Natural killer cell (primary cell): ENCODE results near the gene ARMC3. TPM values are rescaled to one million over a fixed set of nuclear protein-coding genes. Genes with fewer than 3 reads are reported as not detected.

Source experiments
- ATAC-seq, 3 donors: fragments of 150-1000 bp in 2 of 3; fragments of 200-7000 bp in 1 of 3; cut with Tn5 transposase; 1 replicate in 1 of 3; 2 replicates in 2 of 3; pipeline ENCODE4 v1.10.0; 2021; ENCODE audit warnings: mild to moderate bottlenecking in 2 of 3, moderate library complexity in 2 of 3
- DNase-seq, 2 donors: peaks; one replicate each; pipeline versions ENCODE4 v3.0.0 to v3.0.0-alpha.2; 2013 to 2021; ENCODE audit warnings: mixed read lengths in 1 of 2
- H3K27ac ChIP-seq: one replicate; pipeline ENCODE4 v1.5.1; 2013; ENCODE audit warnings: mild to moderate bottlenecking, low read length
- H3K27me3 ChIP-seq: one replicate; pipeline ENCODE4 v1.6.1; 2013; ENCODE audit warnings: low read length; ENCODE audit not compliant: control insufficient read depth, insufficient read depth
- H3K36me3 ChIP-seq: one replicate; pipeline ENCODE4 v1.6.1; 2013; ENCODE audit warnings: low read length; ENCODE audit not compliant: control insufficient read depth, insufficient read depth
- H3K4me1 ChIP-seq: one replicate; pipeline ENCODE4 v1.6.1; 2013; ENCODE audit warnings: low read length; ENCODE audit not compliant: control insufficient read depth, insufficient read depth
- H3K4me3 ChIP-seq: one replicate; pipeline ENCODE4 v1.5.1; 2013; ENCODE audit warnings: low read length
- H3K9me3 ChIP-seq: one replicate; pipeline ENCODE4 v1.6.1; 2013; ENCODE audit warnings: low read length; ENCODE audit not compliant: control insufficient read depth, insufficient read depth
- H3K27ac Mint-ChIP-seq, 2 donors: one replicate each; pipeline ENCODE4 v1.8.0; 2022; ENCODE audit warnings: mild to moderate bottlenecking in 2 of 2, mixed read lengths in 2 of 2, moderate library complexity in 1 of 2
- H3K27me3 Mint-ChIP-seq, 2 donors: one replicate each; pipeline ENCODE4 v1.8.0; 2022; ENCODE audit warnings: low read depth in 2 of 2, mixed read lengths in 2 of 2
- H3K36me3 Mint-ChIP-seq: one replicate; pipeline ENCODE4 v1.8.0; 2022; ENCODE audit warnings: mixed read lengths
- H3K4me1 Mint-ChIP-seq, 2 donors: one replicate each; pipeline ENCODE4 v1.8.0; 2022; ENCODE audit warnings: mixed read lengths in 2 of 2
- H3K4me3 Mint-ChIP-seq: one replicate; pipeline ENCODE4 v1.8.0; 2022; ENCODE audit warnings: mild to moderate bottlenecking, moderate library complexity, mixed read lengths
- H3K9me3 Mint-ChIP-seq, 2 donors: one replicate each; pipeline ENCODE4 v1.8.0; 2022; ENCODE audit warnings: mixed read lengths in 2 of 2
- CTCF ChIP-seq: fragments of 200-600 bp; IDR thresholded peaks from one replicate; pipeline ENCODE4 v1.8.0; 2022; ENCODE audit warnings: antibody characterized with exemption
- WGBS: methylation state at CpG from one replicate; pipeline ENCODE4 v1.1.7; 2013; ENCODE audit warnings: missing lambda C conversion rate; ENCODE audit not compliant: insufficient coverage; 5-methylcytosine and 5-hydroxymethylcytosine counted together
- intact Hi-C: fragments of 100-400 bp; cut with micrococcal nuclease; formaldehyde crosslinking; loops from one replicate; pipeline ENCODE4 v1.14.2; 2022
- total RNA-seq, 4 donors: library from RNA; stranded (reverse); fragments of 120-200 nt in 1 of 4; gene quantifications; one replicate each; pipeline versions ENCODE4 v1.2.3 to v1.2.4, GENCODE V29; 2013 to 2022

ARMC3 gene
- total RNA-seq, 3 donors from 2014 or later (not counting 1 experiment from before 2014, with no cell fraction given) = 0.65 to 0.68 TPM; not detected in 1

DNA sequence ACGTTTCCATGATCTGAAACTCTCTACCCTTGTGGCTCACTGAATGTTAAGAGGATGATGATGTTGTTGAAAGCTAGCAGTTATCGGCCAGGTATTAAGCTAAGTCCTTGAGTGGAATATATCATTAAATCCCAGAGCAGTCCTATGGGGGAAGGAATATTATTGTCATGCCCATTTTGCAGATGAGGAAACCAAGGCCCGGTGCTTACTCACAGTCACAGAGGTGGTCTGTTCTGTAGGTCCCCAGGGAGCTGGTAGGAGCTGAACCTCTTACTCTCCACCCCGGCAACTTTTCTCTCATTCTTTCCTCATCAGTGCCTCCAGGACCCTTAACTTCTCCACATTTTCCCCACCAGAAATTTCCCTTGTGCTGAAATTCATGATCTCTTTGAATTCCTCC lies 62.6 kb downstream of the ARMC3 start:
- intact Hi-C loops = no loop called here
- WGBS = 93% methylated on average over 3 of the region's 4 CpGs
- H3K27ac Mint-ChIP-seq = no peak overlapping the region

GRCh38 chr10:22992075-22992474 lies 64.2 kb downstream of the ARMC3 start:
- no peaks in the 10 kb centered on the region for H3K4me1 ChIP-seq
- no peak for TF ChIP-seq CTCF
- no peaks in the 10 kb centered on the region for H3K9me3 ChIP-seq
- H3K36me3 ChIP-seq = no peaks in the 10 kb centered on the region
- no peak overlapping the region for H3K4me3 ChIP-seq
- Mint-ChIP-seq H3K27ac (no peak overlapping the region), H3K4me1 (peaks cover 4 to 6% of the 10 kb centered on the region in 2 donors), H3K9me3 (no peaks in the 10 kb centered on the region), H3K4me3 (no peak overlapping the region), H3K36me3 (no peaks in the 10 kb centered on the region), H3K27me3 (peaks cover 36 to 44% of the 10 kb centered on the region in 2 donors)
- ATAC-seq (no peak), DNase-seq (peak in 1 of 2 donors; percentile 49)
- peaks cover 10% of the 10 kb centered on the region for H3K27me3 ChIP-seq
- intact Hi-C loops = no loop called here
- H3K27ac ChIP-seq = no peak overlapping the region
- WGBS = 75% methylated on average over 4 of the region's 5 CpGs

More for the DNA sequence above, 62.6 kb downstream of the ARMC3 start:
- TF ChIP-seq CTCF = no peak
- H3K9me3 ChIP-seq = no peaks in the 10 kb centered on the region
- DNase-seq = no peak
- H3K36me3 Mint-ChIP-seq = no peaks in the 10 kb centered on the region
- no peaks in the 10 kb centered on the region for H3K9me3 Mint-ChIP-seq
- H3K27ac ChIP-seq = no peak overlapping the region
- no peaks in the 10 kb centered on the region for H3K36me3 ChIP-seq
- no peak overlapping the region for H3K4me3 ChIP-seq
- no peak overlapping the region for H3K4me3 Mint-ChIP-seq
- peaks cover 4 to 6% of the 10 kb centered on the region in 2 donors for H3K4me1 Mint-ChIP-seq
- H3K27me3 ChIP-seq = peaks cover 2% of the 10 kb centered on the region
- no peaks in the 10 kb centered on the region for H3K4me1 ChIP-seq
- ATAC-seq = no peak
- peaks cover 27 to 28% of the 10 kb centered on the region in 2 donors for H3K27me3 Mint-ChIP-seq

DNA sequence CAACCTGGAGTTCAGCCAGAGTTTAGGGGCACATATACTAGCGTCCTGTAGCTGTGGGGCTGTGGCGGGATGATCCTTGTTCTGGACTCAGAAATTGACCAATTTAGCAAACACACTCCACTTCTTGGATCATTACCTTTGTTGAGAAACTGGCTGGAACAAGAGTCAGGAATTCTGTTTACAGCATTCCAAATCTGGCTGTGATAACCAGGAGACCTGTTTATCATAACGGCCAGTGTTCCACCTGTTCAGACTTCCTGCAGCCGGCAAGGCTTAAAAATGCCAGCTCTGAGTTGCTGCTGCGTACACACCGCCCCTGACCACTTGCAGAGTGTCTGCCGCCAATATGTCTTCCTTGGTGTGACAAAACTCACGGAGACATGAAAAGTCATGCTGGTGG lies 64.8 kb downstream of the ARMC3 start:
- 90% methylated on average over 8 of the region's 8 CpGs for WGBS
- Histone ChIP-seq H3K4me3 (no peak overlapping the region), H3K27ac (no peak overlapping the region), H3K4me1 (no peaks in the 10 kb centered on the region), H3K9me3 (no peaks in the 10 kb centered on the region), H3K27me3 (peaks cover 14% of the 10 kb centered on the region), H3K36me3 (no peaks in the 10 kb centered on the region)
- no peak overlapping the region for H3K27ac Mint-ChIP-seq
- no peak for DNase-seq
- no peak for TF ChIP-seq CTCF
- peaks cover 37 to 48% of the 10 kb centered on the region in 2 donors for H3K27me3 Mint-ChIP-seq
- intact Hi-C loops = no loop called here
- ATAC-seq = no peak
- H3K36me3 Mint-ChIP-seq = no peaks in the 10 kb centered on the region
- H3K4me1 Mint-ChIP-seq = peaks cover 4 to 6% of the 10 kb centered on the region in 2 donors
- H3K9me3 Mint-ChIP-seq = no peaks in the 10 kb centered on the region
- H3K4me3 Mint-ChIP-seq = no peak overlapping the region

- TF ChIP-seq CTCF = no peak
- no peaks in the 10 kb centered on the region for H3K4me1 ChIP-seq
- intact Hi-C loops = no loop called here
- H3K4me3 ChIP-seq = no peak overlapping the region
- 93% methylated on average over 5 of the region's 5 CpGs for WGBS
- Mint-ChIP-seq H3K36me3 (no peaks in the 10 kb centered on the region), H3K4me1 (peaks cover 4 to 6% of the 10 kb centered on the region in 2 donors), H3K27ac (no peak overlapping the region), H3K9me3 (no peaks in the 10 kb centered on the region), H3K4me3 (no peak overlapping the region), H3K27me3 (peaks cover 37 to 55% of the 10 kb centered on the region in 2 donors)
- no peak for ATAC-seq
- no peak overlapping the region for H3K27ac ChIP-seq
- H3K9me3 ChIP-seq = no peaks in the 10 kb centered on the region
- H3K36me3 ChIP-seq = no peaks in the 10 kb centered on the region
- H3K27me3 ChIP-seq = peaks cover 14% of the 10 kb centered on the region
- no peak for DNase-seq
Measured at GRCh38 chr10:22993314-22993713, 65.5 kb downstream of the ARMC3 start.
